Body of pancreas (tissue), 4 donors: ENCODE results near the gene NMNAT1.

Source experiments
- CTCF ChIP-seq, 7 experiments: fragments of 450-650 bp in 4 of 7; fragments of 200-600 bp in 3 of 7; sonication (generic) in 3 of 7; IDR thresholded peaks; one replicate each; pipeline ENCODE4 v1.5.1; 2016 to 2019; ENCODE audit warnings: antibody characterized with exemption in 7 of 7
- POLR2A ChIP-seq, 3 donors: fragments of 450-650 bp; IDR thresholded peaks; one replicate each; pipeline ENCODE4 v1.6.1; 2016; ENCODE audit warnings: antibody characterized with exemption in 3 of 3, mild to moderate bottlenecking in 2 of 3

DNA sequence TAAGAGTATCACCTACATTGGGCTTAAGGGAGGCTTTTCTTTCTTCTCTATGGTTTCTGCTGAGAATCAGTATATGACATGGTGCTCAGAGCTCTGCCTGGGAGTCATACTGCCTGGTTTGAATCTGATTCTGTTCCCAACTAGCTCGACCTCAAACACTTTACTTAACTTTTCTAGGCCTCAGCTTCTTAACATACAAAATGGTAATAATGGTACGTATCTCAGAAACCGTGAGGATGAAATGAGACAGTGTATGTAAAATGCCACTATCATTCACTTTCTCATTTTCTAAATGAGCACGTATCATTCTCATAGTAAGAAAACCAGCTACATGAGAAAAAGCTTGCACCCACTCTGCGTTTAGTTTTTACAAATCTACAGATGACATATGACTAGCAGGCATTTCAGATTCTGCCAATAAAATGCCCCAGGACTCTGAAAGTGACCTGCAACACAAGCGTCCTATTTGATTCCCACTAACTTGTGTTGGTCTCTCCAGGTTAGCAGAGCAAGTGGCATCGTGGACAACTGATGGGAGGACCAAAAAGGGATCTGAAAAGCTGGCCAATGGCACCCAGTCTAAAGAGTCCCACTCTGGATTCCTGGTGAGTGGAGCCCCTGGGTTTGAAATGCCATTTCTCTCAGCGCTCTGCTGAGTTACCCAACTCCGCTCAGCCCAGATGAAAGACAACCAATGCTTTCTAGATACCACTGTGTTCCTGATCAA lies 39.3 kb upstream of the NMNAT1 start:
- TF ChIP-seq CTCF (IDR thresholded peaks at IDR 0.05), result no peak
- TF ChIP-seq POLR2A (IDR thresholded peaks at IDR 0.05), result no peak
